Stimulated activated CD4-positive, alpha-beta T cell treated with anti-CD3 and anti-CD28 coated beads, Interleukin-15, amount 100 ng/mL, for 24 hours (primary cell): Measurements from ENCODE around the gene IGFLR1.
"Not testable (repeated sequence)": the region's sequence is repeated elsewhere in the genome, so short reads cannot be mapped to it uniquely, and the experiment has no call there.

Experiments used
- DNase-seq: peaks from one replicate; pipeline ENCODE4 v3.0.0-alpha.2; 2020

Gene IGFLR1

GRCh38 chr19:35739275-35740107 lies 2.8 kb downstream of the IGFLR1 start:
- no peak for DNase-seq

DNA sequence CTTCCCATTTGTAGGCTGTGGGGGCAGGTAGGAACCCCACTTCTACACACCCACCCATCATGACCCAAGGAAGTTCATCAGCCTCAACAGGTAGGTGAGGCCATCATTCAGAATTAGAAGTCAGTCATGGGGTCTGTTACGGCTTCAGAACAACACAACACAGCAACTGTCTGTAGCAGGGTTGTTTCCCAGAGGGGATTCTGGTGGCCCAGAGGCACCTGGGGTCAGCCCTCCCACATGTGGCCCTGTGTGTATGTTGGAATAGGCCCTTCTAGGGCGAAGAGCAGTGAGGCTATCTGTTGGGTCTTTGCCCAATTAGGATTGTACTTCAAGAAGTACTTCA lies 3.4 kb downstream of the IGFLR1 start:
- no peak for DNase-seq

DNA sequence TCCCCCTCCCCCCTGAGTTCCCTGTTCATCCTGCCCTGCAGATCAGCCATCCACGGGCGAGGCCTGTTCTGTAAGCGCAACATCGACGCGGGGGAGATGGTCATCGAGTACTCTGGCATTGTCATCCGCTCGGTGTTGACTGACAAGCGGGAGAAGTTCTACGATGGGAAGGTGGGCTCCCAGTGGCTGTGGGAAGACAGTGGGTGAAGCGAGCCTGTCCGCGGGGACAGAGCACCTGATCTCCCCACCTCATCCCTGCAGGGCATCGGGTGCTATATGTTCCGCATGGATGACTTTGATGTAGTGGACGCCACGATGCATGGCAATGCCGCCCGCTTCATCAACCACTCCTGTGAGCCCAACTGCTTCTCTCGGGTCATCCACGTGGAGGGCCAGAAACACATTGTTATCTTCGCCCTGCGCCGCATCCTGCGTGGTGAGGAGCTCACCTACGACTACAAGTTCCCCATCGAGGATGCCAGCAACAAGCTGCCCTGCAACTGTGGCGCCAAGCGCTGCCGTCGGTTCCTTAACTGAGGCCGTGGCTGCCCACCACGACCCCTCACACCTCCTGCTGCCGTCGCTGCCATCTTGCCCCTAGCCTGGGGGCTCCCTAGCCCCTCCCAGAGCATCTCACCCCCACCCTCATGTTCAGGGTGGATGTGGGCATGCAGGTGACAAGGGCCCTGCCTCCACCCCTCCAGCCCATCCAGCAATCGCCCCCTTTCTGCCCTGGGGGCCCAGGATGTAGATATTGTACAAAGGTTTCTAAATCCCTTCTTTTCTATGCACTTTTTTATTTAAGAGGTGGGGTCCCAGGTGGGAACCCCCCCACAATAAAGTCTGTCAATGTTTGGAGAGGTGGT lies 4.0 kb downstream of the IGFLR1 start:
- no peak for DNase-seq

DNA sequence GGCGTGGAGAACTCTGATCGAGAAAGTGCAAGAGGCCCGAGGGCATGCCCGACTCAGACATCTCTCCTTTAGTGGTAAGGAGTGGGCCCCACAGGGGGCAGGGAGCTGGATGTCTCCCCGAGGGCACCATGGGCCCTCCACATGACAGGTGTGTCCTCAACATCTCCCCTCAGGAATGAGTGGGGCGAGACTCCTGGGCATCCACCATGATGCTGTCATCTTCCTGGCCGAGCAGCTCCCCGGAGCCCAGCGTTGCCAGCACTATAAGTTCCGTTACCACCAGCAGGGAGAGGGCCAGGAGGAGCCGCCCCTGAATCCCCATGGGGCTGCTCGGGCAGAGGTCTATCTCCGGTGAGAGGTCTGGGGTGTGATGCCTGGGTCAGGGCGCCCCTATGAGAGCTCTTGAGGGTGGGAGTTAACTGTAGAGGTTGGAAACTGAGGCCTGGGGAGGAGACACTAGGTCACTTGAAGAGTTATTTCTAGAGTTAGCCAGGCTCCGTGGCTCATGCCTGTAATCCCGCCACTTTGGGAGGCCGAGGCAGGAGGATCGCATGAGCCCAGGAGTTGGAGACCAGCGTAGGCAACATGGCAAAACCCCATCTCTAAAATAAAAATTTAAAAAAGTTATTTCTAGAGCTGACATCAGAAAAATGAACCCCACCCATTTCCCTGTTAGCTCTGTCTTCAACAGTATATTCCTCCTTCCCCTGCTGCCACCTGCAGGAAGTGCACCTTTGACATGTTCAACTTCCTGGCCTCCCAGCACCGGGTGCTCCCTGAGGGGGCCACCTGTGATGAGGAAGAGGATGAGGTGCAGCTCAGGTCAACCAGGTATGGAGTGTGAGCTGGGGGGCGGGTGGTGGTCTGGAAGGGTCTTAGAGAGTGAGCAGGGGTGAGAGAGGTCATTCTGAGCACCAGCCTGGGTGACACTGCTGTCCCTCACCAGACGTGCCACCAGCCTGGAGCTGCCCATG lies 5.1 kb downstream of the IGFLR1 start:
- DNase-seq = no peak

DNA sequence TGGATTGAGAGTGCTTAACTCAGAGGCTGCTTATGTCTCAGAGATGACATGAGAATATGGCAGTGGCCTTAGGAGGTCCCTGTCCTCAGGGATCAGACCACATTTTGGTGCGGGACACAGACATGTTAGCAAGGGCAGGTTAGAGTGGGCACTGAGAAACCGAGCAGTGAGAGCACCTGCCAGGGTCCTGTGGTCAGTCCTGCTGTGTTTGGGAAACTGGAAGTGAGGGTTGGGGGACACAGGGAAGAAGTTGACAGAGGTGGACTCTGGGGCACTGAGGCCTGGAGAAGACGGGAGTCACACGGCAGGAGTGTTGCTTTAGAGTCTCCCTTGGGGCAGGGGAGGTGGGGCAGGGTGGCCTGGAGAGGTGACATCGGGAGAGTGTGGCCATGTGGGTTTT lies 7.4 kb downstream of the IGFLR1 start:
- no peak for DNase-seq

DNA sequence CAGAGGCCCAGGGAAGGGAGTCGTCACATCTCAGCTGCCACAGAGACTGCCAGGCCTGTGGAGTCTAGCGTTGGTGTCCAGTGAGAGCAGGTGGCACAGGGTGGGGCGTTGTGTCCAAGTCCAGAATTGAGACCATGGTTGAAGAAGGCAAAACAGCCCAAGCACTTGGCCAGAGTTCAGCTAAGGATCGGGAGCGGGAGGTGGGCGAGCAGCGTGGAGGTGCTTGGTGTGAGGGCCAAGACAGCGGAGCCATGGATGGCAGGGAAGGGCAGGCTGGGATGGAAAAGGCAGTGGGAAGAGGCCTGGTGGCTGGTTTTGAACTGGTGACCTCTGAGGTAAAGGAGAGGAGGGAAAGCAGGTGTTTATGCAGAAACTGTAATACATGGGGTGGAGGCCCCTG lies 8.0 kb downstream of the IGFLR1 start:
- no peak for DNase-seq

DNA sequence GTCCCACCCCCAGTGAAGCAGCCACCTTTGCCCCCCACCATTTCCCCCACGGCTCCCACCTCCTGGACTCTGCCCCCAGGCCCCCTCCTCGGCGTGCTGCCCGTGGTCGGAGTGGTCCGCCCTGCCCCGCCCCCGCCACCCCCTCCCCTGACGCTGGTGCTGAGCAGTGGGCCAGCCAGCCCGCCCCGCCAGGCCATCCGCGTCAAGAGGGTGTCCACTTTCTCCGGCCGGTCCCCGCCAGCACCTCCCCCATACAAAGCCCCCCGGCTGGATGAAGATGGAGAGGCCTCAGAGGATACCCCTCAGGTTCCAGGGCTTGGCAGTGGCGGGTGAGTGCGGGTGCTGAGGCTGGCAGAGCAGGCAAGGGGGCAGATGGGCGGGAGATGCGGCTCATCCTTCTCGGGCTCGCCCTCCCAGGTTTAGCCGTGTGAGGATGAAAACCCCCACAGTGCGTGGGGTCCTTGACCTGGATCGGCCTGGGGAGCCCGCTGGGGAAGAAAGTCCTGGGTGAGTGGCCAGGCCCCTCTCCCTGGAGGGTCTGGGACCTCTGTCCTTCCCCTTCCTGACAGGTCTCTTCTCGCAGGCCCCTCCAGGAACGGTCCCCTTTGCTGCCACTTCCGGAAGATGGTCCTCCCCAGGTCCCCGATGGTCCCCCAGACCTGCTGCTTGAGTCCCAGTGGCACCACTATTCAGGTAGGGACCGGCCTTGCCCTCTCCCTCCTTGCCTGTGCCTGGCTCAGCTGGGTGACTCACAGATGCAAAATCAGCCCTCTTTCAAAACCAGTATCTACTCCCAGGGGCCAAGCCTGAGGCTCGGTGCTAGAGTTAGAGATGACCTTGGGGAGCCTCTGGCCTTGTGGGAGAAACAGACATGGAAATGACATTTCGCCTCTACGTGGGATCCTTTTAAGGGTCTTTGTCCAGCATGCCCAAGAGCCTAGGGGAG lies 8.8 kb downstream of the IGFLR1 start:
- DNase-seq = no peak

- no peak for DNase-seq
Observed at GRCh38 chr19:35732540-35733179, 9.6 kb downstream of the IGFLR1 start.

DNA sequence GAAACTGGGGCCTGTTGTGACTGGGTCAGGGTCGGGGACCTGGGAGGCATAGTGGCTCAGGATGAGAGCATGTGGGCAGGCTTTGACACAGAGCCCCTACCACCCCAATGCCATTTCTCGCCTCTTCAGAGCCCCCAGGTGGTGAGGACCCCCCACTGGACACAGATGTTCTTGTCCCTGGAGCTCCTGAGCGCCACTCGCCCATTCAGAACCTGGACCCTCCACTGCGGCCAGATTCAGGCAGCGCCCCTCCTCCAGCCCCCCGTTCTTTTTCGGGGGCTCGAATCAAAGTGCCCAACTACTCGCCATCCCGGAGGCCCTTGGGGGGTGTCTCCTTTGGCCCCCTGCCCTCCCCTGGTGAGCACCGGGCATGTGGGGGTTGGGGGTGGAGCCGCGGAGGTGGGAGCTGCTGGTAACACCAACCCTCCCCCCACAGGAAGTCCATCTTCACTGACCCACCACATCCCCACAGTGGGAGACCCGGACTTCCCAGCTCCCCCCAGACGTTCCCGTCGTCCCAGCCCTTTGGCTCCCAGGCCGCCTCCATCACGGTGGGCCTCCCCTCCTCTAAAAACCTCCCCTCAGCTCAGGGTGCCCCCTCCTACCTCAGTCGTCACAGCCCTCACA lies 10.4 kb downstream of the IGFLR1 start:
- no peak for DNase-seq

- DNase-seq = no peak
Observed at GRCh38 chr19:35731353-35731752, 10.9 kb downstream of the IGFLR1 start.

GRCh38 chr19:35730326-35730725 lies 11.9 kb downstream of the IGFLR1 start:
- no peak for DNase-seq

GRCh38 chr19:35729763-35730162 lies 12.5 kb downstream of the IGFLR1 start:
- no peak for DNase-seq

DNA sequence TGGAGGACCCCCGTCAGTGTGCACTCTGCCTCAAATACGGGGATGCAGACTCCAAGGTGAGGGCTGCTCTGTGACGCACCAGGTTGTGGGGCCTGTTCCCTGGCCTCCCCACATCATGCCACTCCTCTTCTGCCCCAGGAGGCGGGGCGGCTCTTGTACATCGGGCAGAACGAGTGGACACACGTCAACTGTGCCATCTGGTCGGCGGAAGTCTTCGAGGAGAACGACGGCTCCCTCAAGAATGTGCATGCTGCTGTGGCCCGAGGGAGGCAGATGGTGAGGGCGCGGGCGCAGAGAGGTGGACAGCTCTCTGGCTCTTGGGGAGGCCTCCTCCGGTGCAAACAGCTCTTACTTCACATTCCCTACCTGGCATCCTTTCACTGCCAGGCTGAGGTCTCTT lies 13.2 kb downstream of the IGFLR1 start:
- no peak for DNase-seq

DNA sequence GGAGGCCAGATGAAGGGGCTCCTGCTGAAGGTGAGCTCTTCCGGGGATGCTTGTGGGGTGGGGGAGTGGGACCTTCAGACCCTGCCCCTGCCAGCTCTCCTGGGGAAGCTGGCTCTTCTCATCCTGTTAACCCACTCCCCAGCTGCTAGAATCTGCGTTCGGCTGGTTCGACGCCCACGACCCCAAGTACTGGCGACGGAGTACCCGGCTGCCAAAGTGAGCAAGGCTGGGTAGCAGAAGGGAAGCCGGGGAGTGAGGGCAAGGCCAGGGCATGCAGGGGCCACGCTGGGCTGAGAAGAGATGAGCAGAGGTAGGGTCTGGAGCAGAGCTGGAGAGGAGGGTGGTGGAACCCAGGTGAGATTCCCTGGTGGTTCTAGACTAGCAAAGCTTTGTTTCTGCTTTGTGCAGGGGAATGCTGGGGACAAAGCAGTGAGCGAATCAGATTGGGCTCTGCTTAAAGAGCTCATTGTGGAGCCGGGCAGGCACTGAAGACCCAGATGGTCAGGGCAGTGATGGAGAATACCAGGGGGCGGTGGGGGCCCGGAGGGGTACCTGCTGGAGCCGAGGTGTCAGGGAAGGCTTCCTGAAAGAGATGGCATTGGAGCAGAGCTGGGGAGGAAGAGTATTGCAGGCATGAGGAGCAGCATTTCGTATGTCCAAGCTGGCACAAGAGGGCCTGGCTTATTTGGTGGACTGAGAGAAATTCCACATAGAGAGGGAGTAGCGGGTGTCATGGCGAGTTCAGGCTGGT lies 14.1 kb downstream of the IGFLR1 start:
- DNase-seq = no peak

DNA sequence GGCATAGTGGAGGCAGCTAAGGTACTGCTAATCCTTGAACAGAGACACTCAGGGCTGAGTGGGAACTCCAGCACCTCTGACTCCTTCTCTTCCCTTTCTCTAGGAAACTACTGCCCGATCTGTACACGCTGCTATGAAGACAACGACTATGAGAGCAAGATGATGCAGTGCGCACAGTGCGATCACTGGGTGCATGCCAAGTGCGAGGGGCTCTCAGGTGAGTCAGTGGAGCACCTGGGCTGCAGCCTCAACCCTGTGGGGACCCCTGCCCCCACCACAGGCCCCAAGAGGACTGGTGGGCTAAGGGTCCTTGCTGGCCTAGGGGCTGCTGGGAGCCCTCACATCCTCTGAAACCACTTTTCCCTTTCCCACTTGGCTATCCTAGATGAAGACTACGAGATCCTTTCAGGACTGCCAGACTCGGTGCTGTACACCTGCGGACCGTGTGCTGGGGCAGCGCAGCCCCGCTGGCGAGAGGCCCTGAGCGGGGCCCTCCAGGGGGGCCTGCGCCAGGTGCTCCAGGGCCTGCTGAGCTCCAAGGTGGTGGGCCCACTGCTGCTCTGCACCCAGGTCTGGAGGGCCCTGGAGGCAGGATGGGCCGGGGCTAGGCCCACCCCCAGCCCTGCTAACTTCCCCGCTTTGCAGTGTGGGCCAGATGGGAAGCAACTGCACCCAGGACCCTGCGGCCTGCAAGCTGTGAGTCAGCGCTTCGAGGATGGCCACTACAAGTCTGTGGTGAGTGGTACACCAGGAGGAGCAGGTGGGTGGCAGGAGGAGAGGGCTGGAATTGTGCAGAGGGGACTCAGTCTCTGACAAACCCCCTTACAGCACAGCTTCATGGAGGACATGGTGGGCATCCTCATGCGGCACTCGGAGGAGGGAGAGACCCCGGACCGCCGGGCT lies 14.9 kb downstream of the IGFLR1 start:
- no peak for DNase-seq

DNA sequence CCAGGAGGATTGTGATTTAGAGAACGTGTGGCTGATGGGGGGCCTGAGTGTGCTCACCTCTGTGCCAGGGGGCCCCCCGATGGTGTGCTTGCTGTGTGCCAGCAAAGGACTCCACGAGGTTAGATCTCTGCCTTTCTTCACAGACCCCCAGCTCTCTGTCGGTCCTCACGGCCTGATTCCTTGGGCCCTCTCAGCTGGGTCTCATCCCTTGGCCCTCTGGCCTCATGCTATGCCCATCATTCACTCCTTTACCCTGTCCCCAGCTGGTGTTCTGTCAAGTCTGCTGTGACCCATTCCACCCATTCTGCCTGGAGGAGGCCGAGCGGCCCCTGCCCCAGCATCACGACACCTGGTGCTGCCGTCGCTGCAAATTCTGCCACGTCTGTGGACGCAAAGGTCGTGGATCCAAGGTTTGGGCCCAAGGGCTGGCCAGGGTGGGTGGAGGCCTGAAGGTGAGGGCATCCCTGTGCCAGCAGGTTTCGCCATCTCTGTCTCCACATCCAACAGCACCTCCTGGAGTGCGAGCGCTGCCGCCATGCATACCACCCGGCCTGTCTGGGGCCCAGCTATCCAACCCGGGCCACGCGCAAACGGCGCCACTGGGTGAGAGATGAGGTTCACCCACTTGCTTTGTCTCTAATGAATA lies 16.9 kb downstream of the IGFLR1 start:
- no peak for DNase-seq

DNA sequence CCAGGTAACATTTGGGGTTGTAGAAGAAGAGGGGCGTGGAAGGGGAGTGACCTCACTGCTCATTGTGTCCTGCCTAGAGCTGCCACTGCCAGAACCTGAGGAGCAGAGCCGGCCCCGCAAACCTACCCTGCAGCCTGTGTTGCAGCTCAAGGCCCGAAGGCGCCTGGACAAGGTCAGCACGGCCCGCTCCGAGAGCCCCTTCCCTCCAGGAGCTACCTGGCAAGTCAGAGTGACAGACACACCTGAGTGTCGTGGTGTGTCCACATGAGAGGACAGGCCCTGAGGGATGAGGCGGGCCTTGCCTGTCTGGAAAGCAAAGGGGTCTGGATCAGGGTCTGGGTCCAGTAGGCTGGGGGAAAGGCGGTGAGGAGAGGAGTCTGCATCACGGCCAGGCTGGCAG lies 17.7 kb downstream of the IGFLR1 start:
- DNase-seq = no peak

GRCh38 chr19:35724132-35724531 lies 18.1 kb downstream of the IGFLR1 start:
- not testable (repeated sequence) for DNase-seq
